Lower leg skin (tissue), 4 donors: ENCODE results near the gene SLC48A1. TPM values are rescaled to one million over a fixed set of nuclear protein-coding genes. Genes with fewer than 3 reads are reported as not detected.
A peak's percentile ranks its signal among the peaks of the same experiment; 100 is the strongest.

ENCODE experiments used
- DNase-seq, 2 donors: peaks; one replicate each; pipeline ENCODE4 v3.0.0-alpha.2; 2019; ENCODE audit warnings: low spot score in 2 of 2
- H3K4me3 ChIP-seq: fragments of 200-600 bp; sonication (generic); 2 replicates; pipeline ENCODE4 v1.5.1; 2017; ENCODE audit warnings: mild to moderate bottlenecking, low read depth; ENCODE audit not compliant: poor library complexity, severe bottlenecking
- CTCF ChIP-seq, 3 donors: fragments of 450-650 bp; IDR thresholded peaks; one replicate each; pipeline ENCODE4 v1.5.1; 2016; ENCODE audit warnings: antibody characterized with exemption in 3 of 3, mild to moderate bottlenecking in 3 of 3, moderate library complexity in 2 of 3
- POLR2A ChIP-seq, 2 donors: fragments of 450-650 bp; IDR thresholded peaks; one replicate each; pipeline ENCODE4 v1.6.1; 2016 to 2017; ENCODE audit warnings: antibody characterized with exemption in 2 of 2, mild to moderate bottlenecking in 1 of 2, moderate library complexity in 1 of 2
- WGBS, 2 donors: methylation state at CpG; one replicate each; pipeline ENCODE4 v1.1.5; 2018; 5-methylcytosine and 5-hydroxymethylcytosine counted together
- intact Hi-C: fragments of 100-400 bp; cut with DNase I; formaldehyde crosslinking; loops from one replicate; pipeline ENCODE4 v1.15.0; 2023; ENCODE audit warnings: low total_unique reads
- total RNA-seq, 4 donors: library from RNA; depleted of rRNA; stranded (reverse); fragments of >200 nt; gene quantifications; one replicate each; pipeline ENCODE4 v1.1.0, GENCODE V29; 2016

The SLC48A1 gene
- total RNA-seq, 4 donors from 2014 or later: 28.2 to 51.7 (median 48.6) TPM

- intact Hi-C loops: loop anchor here (5.0 kb wide), 1 partner anchor 97 kb away; no protein-coding TSS in a partner anchor
- TF ChIP-seq CTCF (IDR thresholded peaks at IDR 0.05): no peak
- TF ChIP-seq POLR2A (IDR thresholded peaks at IDR 0.05): no peak
- DNase-seq: no peak
- no peak overlapping the region for H3K4me3 ChIP-seq
- WGBS, 2 donors: 73 to 79% methylated on average over 15 to 20 of the region's 21 CpGs
These were observed 32.3 kb upstream of the SLC48A1 start for GRCh38 chr12:47740606-47741339.

- peak; percentile 82 to 96 for DNase-seq
These were observed 31.7 kb upstream of the SLC48A1 start for GRCh38 chr12:47741340-47741703.

GRCh38 chr12:47742253-47742825, 30.7 kb upstream of the SLC48A1 start:
- H3K4me3 ChIP-seq: no peak overlapping the region
- intact Hi-C loops: loop anchor here (5.0 kb wide), 1 partner anchor 95 kb away; no protein-coding TSS in a partner anchor
- 69 to 73% methylated on average over 7 of the region's 7 CpGs for WGBS, 2 donors
- TF ChIP-seq CTCF (IDR thresholded peaks at IDR 0.05): peak in 1 of 3 donors; percentile 75
- no peak for TF ChIP-seq POLR2A (IDR thresholded peaks at IDR 0.05)
- peak; percentile 49 to 94 for DNase-seq

More at GRCh38 chr12:47741340-47741703, 31.7 kb upstream of the SLC48A1 start:
- intact Hi-C loops: loop anchor here (5.0 kb wide), 1 partner anchor 96 kb away; no protein-coding TSS in a partner anchor
- TF ChIP-seq CTCF (IDR thresholded peaks at IDR 0.05) (no peak), POLR2A (IDR thresholded peaks at IDR 0.05) (no peak)
- no peak overlapping the region for H3K4me3 ChIP-seq
- 19 to 33% methylated on average over 4 of the region's 4 CpGs for whole genome bisulfite sequencing, 2 donors

- 84% methylated on average over 9 of the region's 9 CpGs for WGBS, 2 donors
- no peak for DNase-seq
- no peak overlapping the region for H3K4me3 ChIP-seq
- intact Hi-C loops: loop anchor here (5.0 kb wide), 1 partner anchor 94 kb away; no protein-coding TSS in a partner anchor
- TF ChIP-seq POLR2A (IDR thresholded peaks at IDR 0.05) (no peak), CTCF (IDR thresholded peaks at IDR 0.05) (no peak)
These were observed 29.7 kb upstream of the SLC48A1 start for GRCh38 chr12:47743311-47743860.

- TF ChIP-seq CTCF (IDR thresholded peaks at IDR 0.05): no peak
- TF ChIP-seq POLR2A (IDR thresholded peaks at IDR 0.05): no peak
- peak; percentile 49 to 89 for DNase-seq
- WGBS, 2 donors: 41 to 46% methylated on average over 10 of the region's 10 CpGs
- intact Hi-C loops: loop anchor here (5.0 kb wide), 1 partner anchor 93 kb away; no protein-coding TSS in a partner anchor
- H3K4me3 ChIP-seq: no peak overlapping the region
These were observed 28.9 kb upstream of the SLC48A1 start for GRCh38 chr12:47744005-47744651.
